HG02678 (cell line): ENCODE measurements around the gene CLK4.

Source experiments
- ATAC-seq: cut with Tn5 transposase; IDR thresholded peaks from one replicate; pipeline ENCODE4 v1.9.1; 2021; ENCODE audit warnings: mild to moderate bottlenecking, moderate library complexity; ENCODE audit not compliant: unreplicated experiment

Gene CLK4

GRCh38 chr5:178557416-178557815 is 69.4 kb downstream of the CLK4 start:
- ATAC-seq, result no peak

GRCh38 chr5:178555771-178556211 is 71.1 kb downstream of the CLK4 start:
- no peak for ATAC-seq

- ATAC-seq, result no peak
These were observed 71.8 kb downstream of the CLK4 start for GRCh38 chr5:178555005-178555404.

GRCh38 chr5:178554311-178554710 is 72.5 kb downstream of the CLK4 start:
- ATAC-seq, result no peak

- ATAC-seq, result no peak
These were observed 73.3 kb downstream of the CLK4 start for GRCh38 chr5:178553517-178553916.
